ENCODE data around the gene IL17RA. TPM values are rescaled to one million over a fixed set of nuclear protein-coding genes. Genes with fewer than 3 reads are reported as not detected.
"Not testable (repeated sequence)": the region's sequence is repeated elsewhere in the genome, so short reads cannot be mapped to it uniquely, and the experiment has no call there.

IL17RA gene
- total RNA-seq, 1 donor from 2014 or later, result 3.7 TPM

GRCh38 chr22:17140826-17141766 is 56.3 kb downstream of the IL17RA start:
- FAIRE-seq (no peak), DNase-seq (ENCODE audit: low read depth) (no peak)
- TF ChIP-seq CTCF (IDR thresholded peaks at IDR 0.05; ENCODE audit: insufficient read depth, low read length, severe bottlenecking), result no peak
- Histone ChIP-seq H3K36me3 (ENCODE audit: control insufficient read depth, insufficient read depth, low read length) (peaks cover 24% of the 10 kb centered on the region), H3K4me3 (ENCODE audit: low read depth, low read length) (no peak overlapping the region), H3K27me3 (ENCODE audit: control insufficient read depth, insufficient read depth, low read length) (no peaks in the 10 kb centered on the region)

GRCh38 chr22:17143101-17143500 is 58.3 kb downstream of the IL17RA start:
- Histone ChIP-seq H3K4me3 (ENCODE audit: low read depth, low read length) (no peak overlapping the region), H3K27me3 (ENCODE audit: control insufficient read depth, insufficient read depth, low read length) (no peaks in the 10 kb centered on the region), H3K36me3 (ENCODE audit: control insufficient read depth, insufficient read depth, low read length) (peaks cover 19% of the 10 kb centered on the region)
- FAIRE-seq, result no peak
- DNase-seq (ENCODE audit: low read depth), result no peak
- TF ChIP-seq CTCF (IDR thresholded peaks at IDR 0.05; ENCODE audit: insufficient read depth, low read length, severe bottlenecking), result no peak

- H3K4me3 ChIP-seq (ENCODE audit: low read depth, low read length), result no peak overlapping the region
- FAIRE-seq (no peak), DNase-seq (ENCODE audit: low read depth) (no peak)
- H3K36me3 ChIP-seq (ENCODE audit: control insufficient read depth, insufficient read depth, low read length), result peaks cover 18% of the 10 kb centered on the region
- no peak for TF ChIP-seq CTCF (IDR thresholded peaks at IDR 0.05; ENCODE audit: insufficient read depth, low read length, severe bottlenecking)
- H3K27me3 ChIP-seq (ENCODE audit: control insufficient read depth, insufficient read depth, low read length), result no peaks in the 10 kb centered on the region
Observed at GRCh38 chr22:17143826-17144225, 59.0 kb downstream of the IL17RA start.

- peaks cover 14% of the 10 kb centered on the region for H3K36me3 ChIP-seq (ENCODE audit: control insufficient read depth, insufficient read depth, low read length)
Observed at GRCh38 chr22:17145021-17145680, 60.4 kb downstream of the IL17RA start.

GRCh38 chr22:17147458-17147857 is 62.7 kb downstream of the IL17RA start:
- FAIRE-seq, result peak; percentile 52
- not testable (repeated sequence) for H3K27me3 ChIP-seq (ENCODE audit: control insufficient read depth, insufficient read depth, low read length); H3K36me3 ChIP-seq (ENCODE audit: control insufficient read depth, insufficient read depth, low read length); DNase-seq (ENCODE audit: low read depth); H3K4me3 ChIP-seq (ENCODE audit: low read depth, low read length)

More at GRCh38 chr22:17145021-17145680, 60.4 kb downstream of the IL17RA start:
- Histone ChIP-seq H3K27me3 (ENCODE audit: control insufficient read depth, insufficient read depth, low read length) (no peaks in the 10 kb centered on the region), H3K4me3 (ENCODE audit: low read depth, low read length) (no peak overlapping the region)
- DNase-seq (ENCODE audit: low read depth) (no peak), FAIRE-seq (no peak)
- TF ChIP-seq CTCF (IDR thresholded peaks at IDR 0.05; ENCODE audit: insufficient read depth, low read length, severe bottlenecking), result no peak

GRCh38 chr22:17149076-17149815 is 64.4 kb downstream of the IL17RA start:
- Histone ChIP-seq H3K4me3 (ENCODE audit: low read depth, low read length) (no peak overlapping the region), H3K36me3 (ENCODE audit: control insufficient read depth, insufficient read depth, low read length) (peaks cover 3% of the 10 kb centered on the region), H3K27me3 (ENCODE audit: control insufficient read depth, insufficient read depth, low read length) (no peaks in the 10 kb centered on the region)
- DNase-seq (ENCODE audit: low read depth) (no peak), FAIRE-seq (peak; percentile 13)
- no peak for TF ChIP-seq CTCF (IDR thresholded peaks at IDR 0.05; ENCODE audit: insufficient read depth, low read length, severe bottlenecking)

Measured in bronchial epithelial cell (primary cell).